ENCODE results near the gene MTCP1. TPM values are rescaled to one million over a fixed set of nuclear protein-coding genes. Genes with fewer than 3 reads are reported as not detected.
A peak's percentile ranks its signal among the peaks of the same experiment; 100 is the strongest.

The MTCP1 gene
- 16.6 and 17.5 TPM in 2 replicates for total RNA-seq

GRCh38 chrX:155070975-155071693 lies at the start of gene MTCP1, which contains the start of the genes BRCC3 and CMC4:
Gene MTCP1 (minus strand): TSS chrX:155071136. CDS start chrX:155066010, 5,126 bp downstream.
Gene BRCC3 (plus strand): TSS chrX:155071508. CDS start chrX:155071528, 20 bp downstream.
Gene CMC4 (minus strand): TSS chrX:155071136. CDS start chrX:155064023, 7,113 bp downstream.
- DNase-seq (ENCODE audit: low read depth in 2 of 2): peak; percentile 84 to 88

- no peak for DNase-seq (ENCODE audit: low read depth in 2 of 2)
Measured at GRCh38 chrX:155115174-155115819, 44.4 kb upstream of the MTCP1 start.

GRCh38 chrX:155113097-155113496 lies 42.2 kb upstream of the MTCP1 start:
- DNase-seq (ENCODE audit: low read depth in 2 of 2): no peak

GRCh38 chrX:155112171-155112570 lies 41.2 kb upstream of the MTCP1 start:
- DNase-seq (ENCODE audit: low read depth in 2 of 2): no peak

- DNase-seq (ENCODE audit: low read depth in 2 of 2): no peak
Measured at GRCh38 chrX:155108427-155108826, 37.5 kb upstream of the MTCP1 start.

- no peak for DNase-seq (ENCODE audit: low read depth in 2 of 2)
Measured at GRCh38 chrX:155105919-155106318, 35.0 kb upstream of the MTCP1 start.

GRCh38 chrX:155094468-155095061 lies 23.6 kb upstream of the MTCP1 start:
- DNase-seq (ENCODE audit: low read depth in 2 of 2): peak; percentile 33 to 57

GRCh38 chrX:155086961-155087735 lies 16.2 kb upstream of the MTCP1 start:
- no peak for DNase-seq (ENCODE audit: low read depth in 2 of 2)

- peak; percentile 13 to 34 for DNase-seq (ENCODE audit: low read depth in 2 of 2)
Measured at GRCh38 chrX:155086202-155086840, 15.4 kb upstream of the MTCP1 start.

- peak; percentile 16 to 21 for DNase-seq (ENCODE audit: low read depth in 2 of 2)
Measured at GRCh38 chrX:155071694-155072280, 851 bp upstream of the MTCP1 start.

GRCh38 chrX:155070663-155070974 lies 317 bp downstream of the MTCP1 start:
- no peak for DNase-seq (ENCODE audit: low read depth in 2 of 2)

GRCh38 chrX:155070038-155070437 lies 898 bp downstream of the MTCP1 start:
- peak in 1 of 2 donors; percentile 15 for DNase-seq (ENCODE audit: low read depth in 2 of 2)

- no peak for DNase-seq (ENCODE audit: low read depth in 2 of 2)
Measured at GRCh38 chrX:155069414-155069813, 1.5 kb downstream of the MTCP1 start.

GRCh38 chrX:155068165-155068564 lies 2.8 kb downstream of the MTCP1 start:
- peak; percentile 26 to 73 for DNase-seq (ENCODE audit: low read depth in 2 of 2)

GRCh38 chrX:155065035-155065734 lies 5.8 kb downstream of the MTCP1 start:
- DNase-seq (ENCODE audit: low read depth in 2 of 2): no peak

- no peak for DNase-seq (ENCODE audit: low read depth in 2 of 2)
Measured at GRCh38 chrX:155061760-155062159, 9.2 kb downstream of the MTCP1 start.

GRCh38 chrX:155056877-155057792 lies 13.8 kb downstream of the MTCP1 start:
- peak; percentile 76 to 80 for DNase-seq (ENCODE audit: low read depth in 2 of 2)

GRCh38 chrX:155056471-155056870 lies 14.5 kb downstream of the MTCP1 start:
- DNase-seq (ENCODE audit: low read depth in 2 of 2): no peak

- DNase-seq (ENCODE audit: low read depth in 2 of 2): no peak
Measured at GRCh38 chrX:155055494-155055893, 15.4 kb downstream of the MTCP1 start.
